Brain microvascular endothelial cell (primary cell): ENCODE results near the gene BCL7C.
A peak's percentile ranks its signal among the peaks of the same experiment; 100 is the strongest.
"Not testable (repeated sequence)": the region's sequence is repeated elsewhere in the genome, so short reads cannot be mapped to it uniquely, and the experiment has no call there.

ENCODE experiments used
- DNase-seq: peaks from one replicate; pipeline ENCODE4 v3.0.0-alpha.2; 2020
- H3K27ac ChIP-seq: fragments of 250-450 bp; sonication (Bioruptor Pico); 2 replicates; pipeline ENCODE4 v1.5.1; 2020; ENCODE audit warnings: mild to moderate bottlenecking, moderate library complexity
- H3K27me3 ChIP-seq: fragments of 250-450 bp; sonication (Bioruptor Pico); replicated peaks from 2 replicates; pipeline ENCODE4 v1.5.1; 2020; ENCODE audit warnings: mild to moderate bottlenecking
- H3K36me3 ChIP-seq: fragments of 250-450 bp; sonication (Bioruptor Pico); replicated peaks from 2 replicates; pipeline ENCODE4 v1.5.1; 2020; ENCODE audit warnings: mild to moderate bottlenecking
- H3K4me3 ChIP-seq: 2 replicates; pipeline ENCODE4 v1.5.1; 2011; ENCODE audit warnings: low read depth, mild to moderate bottlenecking, control low read depth, low read length, moderate library complexity
- in situ Hi-C: cut with HindIII; loops from 2 replicates; pipeline ENCODE4 v1.10.0; 2017; ENCODE audit warnings: low sequenced_read_pairs, low pct_ligation_motif_present
- TF ChIP-seq, protein P1 (sequence below): IDR thresholded peaks from 2 replicates; pipeline ENCODE4 v1.5.1; 2011; ENCODE audit warnings: low read depth, mild to moderate bottlenecking, moderate library complexity, low read length, control low read depth, inconsistent platforms; ENCODE audit errors: missing control alignments

Gene BCL7C

DNA sequence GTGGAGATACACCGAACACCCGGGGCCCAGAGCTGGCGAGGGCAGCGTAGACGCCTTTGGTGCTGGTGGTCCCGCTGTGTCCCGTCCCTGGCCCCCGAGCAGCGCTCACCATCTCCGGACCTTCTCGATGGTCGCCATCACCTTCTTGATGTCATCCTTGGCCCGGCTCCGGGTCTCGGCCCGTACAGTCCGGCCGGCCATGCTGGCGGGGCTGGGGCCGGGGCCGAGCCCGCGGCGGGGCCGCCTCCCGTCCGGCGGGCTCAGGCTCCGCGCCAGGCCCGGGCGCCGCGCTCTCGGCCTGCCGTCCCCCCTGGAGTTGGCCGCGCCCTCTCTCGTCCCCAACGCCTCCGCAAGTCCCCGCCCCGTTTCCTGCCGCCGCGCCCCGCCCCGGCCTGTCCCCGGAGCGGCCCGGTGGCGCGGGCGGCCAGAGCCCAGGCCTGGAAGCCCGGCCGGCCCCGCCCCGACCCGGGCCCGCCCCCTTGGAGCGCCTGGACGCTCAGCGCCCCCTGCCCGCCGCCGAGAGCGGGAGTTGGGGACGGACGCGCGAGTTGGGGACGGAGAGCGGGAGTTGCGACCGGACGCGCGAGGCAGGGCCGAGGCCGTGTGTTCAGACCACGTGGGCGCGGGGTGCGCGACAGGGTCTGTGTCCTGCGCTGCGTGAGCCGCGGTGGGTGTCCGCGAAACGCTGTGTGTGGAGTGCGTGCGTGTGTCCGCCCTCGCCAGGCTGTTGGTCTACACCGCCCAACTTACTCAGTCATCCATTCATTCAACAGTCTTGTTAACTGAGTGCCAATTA is at the start of gene BCL7C:
Gene BCL7C (minus strand): TSS at position 334 of the 796 bp plus-strand sequence. CDS start 133 bp downstream, at position 201.
- Histone ChIP-seq H3K36me3 (peaks cover 6% of the 10 kb centered on the region), H3K27me3 (no peaks in the 10 kb centered on the region), H3K4me3 (peak within 1 kb of the TSS; percentile 88), H3K27ac (peak within 1 kb of the TSS; percentile 48)
- in situ Hi-C loops, result loop anchor here (25.0 kb wide), 1 partner anchor 107 kb away; the partner anchor contains the start of gene ZNF629
- peak; percentile 62 for DNase-seq
- TF ChIP-seq, protein P1, sequence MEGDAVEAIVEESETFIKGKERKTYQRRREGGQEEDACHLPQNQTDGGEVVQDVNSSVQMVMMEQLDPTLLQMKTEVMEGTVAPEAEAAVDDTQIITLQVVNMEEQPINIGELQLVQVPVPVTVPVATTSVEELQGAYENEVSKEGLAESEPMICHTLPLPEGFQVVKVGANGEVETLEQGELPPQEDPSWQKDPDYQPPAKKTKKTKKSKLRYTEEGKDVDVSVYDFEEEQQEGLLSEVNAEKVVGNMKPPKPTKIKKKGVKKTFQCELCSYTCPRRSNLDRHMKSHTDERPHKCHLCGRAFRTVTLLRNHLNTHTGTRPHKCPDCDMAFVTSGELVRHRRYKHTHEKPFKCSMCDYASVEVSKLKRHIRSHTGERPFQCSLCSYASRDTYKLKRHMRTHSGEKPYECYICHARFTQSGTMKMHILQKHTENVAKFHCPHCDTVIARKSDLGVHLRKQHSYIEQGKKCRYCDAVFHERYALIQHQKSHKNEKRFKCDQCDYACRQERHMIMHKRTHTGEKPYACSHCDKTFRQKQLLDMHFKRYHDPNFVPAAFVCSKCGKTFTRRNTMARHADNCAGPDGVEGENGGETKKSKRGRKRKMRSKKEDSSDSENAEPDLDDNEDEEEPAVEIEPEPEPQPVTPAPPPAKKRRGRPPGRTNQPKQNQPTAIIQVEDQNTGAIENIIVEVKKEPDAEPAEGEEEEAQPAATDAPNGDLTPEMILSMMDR, result peak; percentile 42

DNA sequence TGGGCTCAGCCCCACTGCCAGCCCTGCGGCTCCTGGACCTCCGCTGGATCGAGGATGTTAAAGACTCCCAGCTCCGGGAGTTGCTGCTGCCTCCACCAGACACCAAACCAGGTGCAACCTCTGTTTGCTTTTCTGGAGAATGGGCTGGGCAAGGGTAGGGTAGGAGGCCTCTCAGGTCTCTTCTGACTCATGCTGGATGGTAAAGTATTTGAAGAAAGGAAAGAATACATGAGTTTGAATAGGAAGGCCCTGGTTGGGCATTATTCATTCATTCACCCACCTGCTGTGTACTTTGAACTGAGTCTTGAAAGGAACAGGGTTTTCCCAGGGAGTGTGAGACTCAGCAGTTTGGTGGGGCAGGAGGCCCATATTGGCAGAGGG is 48.5 kb upstream of the BCL7C start:
- TF ChIP-seq, protein P1, result no peak
- H3K27me3 ChIP-seq, result no peaks in the 10 kb centered on the region
- no peak overlapping the region for H3K27ac ChIP-seq
- H3K36me3 ChIP-seq, result peaks cover 27% of the 10 kb centered on the region
- no peak overlapping the region for H3K4me3 ChIP-seq
- no peak for DNase-seq
- in situ Hi-C loops, result loop anchor here (25.0 kb wide), 1 partner anchor 520 kb away; the partner anchor contains the start of genes ARMC5 and TGFB1I1

DNA sequence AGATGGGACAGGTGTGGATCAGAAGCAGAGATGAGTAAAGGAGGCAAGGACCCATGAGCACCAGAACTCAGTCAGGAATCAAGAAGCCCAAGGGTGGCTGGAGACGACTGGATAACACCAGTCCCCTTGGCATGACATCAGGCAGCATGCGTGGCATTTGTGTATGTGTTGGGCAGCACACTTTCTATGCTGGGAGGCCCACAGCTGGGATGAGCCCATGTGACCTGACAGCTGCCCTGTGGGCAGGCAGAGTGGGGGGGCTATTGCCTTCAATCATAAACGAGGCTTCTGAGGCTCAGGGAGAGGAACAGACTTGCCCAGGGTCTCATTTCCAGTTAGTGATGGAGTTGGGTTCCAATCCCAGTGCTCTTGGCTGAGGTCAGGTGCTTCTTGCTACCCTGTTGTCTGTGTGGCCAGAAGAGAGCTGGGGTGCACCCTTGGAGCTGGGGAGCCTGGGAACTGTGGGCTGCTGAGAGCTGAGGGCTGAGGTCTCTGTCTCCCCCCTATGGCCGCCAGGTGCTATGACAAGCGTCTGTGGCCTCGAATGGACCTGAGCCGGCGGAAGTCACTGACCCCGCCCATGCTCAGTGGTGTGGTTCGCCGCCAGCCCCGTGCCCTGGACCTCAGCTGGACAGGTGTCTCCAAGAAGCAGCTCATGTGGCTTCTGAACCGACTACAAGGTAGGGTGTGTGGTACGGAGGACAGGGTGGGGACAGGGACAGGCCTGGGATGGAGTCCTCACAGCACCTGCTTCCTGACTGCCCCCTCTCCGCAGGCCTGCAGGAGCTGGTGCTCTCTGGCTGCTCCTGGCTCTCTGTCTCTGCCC is 47.9 kb upstream of the BCL7C start:
- TF ChIP-seq, protein P1, result peak; percentile 95
- Histone ChIP-seq H3K36me3 (peaks cover 32% of the 10 kb centered on the region), H3K27me3 (no peaks in the 10 kb centered on the region), H3K27ac (no peak overlapping the region), H3K4me3 (no peak overlapping the region)
- in situ Hi-C loops, result loop anchor here (25.0 kb wide), 1 partner anchor 520 kb away; the partner anchor contains the start of genes ARMC5 and TGFB1I1
- DNase-seq, result peak; percentile 70

DNA sequence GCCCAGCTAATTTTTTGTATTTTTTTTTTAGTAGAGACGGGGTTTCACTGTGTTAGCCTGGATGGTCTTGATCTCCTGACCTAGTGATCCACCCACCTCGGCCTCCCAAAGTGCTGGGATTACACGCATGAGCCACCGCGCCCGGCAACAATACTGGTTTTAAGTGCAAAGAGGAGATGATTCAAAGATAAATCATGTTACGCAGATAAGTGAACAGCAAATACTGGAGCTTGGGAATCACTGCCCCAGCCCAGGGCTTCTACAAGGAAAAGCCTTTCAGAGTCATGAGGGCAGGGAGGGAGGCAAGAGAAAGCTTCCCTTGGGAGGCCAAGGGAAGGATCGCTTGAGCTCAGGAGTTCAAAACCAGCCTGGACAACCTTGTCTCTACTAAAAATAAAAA is 45.7 kb upstream of the BCL7C start:
- H3K27ac ChIP-seq, result peak overlapping the region; percentile 83
- in situ Hi-C loops, result loop anchor here (25.0 kb wide), 1 partner anchor 523 kb away; the partner anchor contains the start of genes ARMC5 and TGFB1I1
- not testable (repeated sequence) for H3K4me3 ChIP-seq, H3K27me3 ChIP-seq
- DNase-seq, result peak; percentile 61
- peaks cover 38% of the 10 kb centered on the region for H3K36me3 ChIP-seq

DNA sequence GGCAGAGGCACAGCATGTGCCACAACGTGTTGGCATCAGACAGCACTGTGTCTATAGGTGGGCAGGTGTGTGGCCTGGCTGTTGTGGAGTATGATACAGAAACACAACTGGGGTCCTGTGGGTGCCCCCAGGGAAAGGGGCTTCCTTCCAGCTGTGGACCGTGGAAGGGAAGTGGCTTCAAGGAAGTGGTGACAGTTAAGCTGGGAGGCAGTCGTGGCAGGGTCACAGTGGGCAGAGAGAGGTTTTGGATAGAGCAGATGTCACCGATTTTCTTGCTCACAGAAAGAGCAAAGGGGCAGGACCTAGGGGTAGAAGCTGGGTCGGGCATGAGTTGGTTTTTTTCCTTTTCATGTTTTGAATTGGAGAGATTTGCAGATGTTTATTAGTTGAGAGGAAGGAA is 43.8 kb upstream of the BCL7C start:
- Histone ChIP-seq H3K27ac (no peak overlapping the region), H3K27me3 (no peaks in the 10 kb centered on the region), H3K4me3 (no peak overlapping the region), H3K36me3 (peaks cover 41% of the 10 kb centered on the region)
- TF ChIP-seq, protein P1, result no peak
- no peak for DNase-seq
- in situ Hi-C loops, result loop anchor here (25.0 kb wide), 1 partner anchor 525 kb away; the partner anchor contains the start of genes ARMC5 and TGFB1I1
